ENCODE data around the gene DIO1.
"Not testable (repeated sequence)": the region's sequence is repeated elsewhere in the genome, so short reads cannot be mapped to it uniquely, and the experiment has no call there.

The DIO1 gene

GRCh38 chr1:53868565-53868964 lies 25.4 kb upstream of the DIO1 start:
- WGBS (ENCODE audit: insufficient coverage), result 100% methylated on average over 1 of the region's 1 CpG
- Histone ChIP-seq H3K4me3 (ENCODE audit: control insufficient read depth in 1 of 7, extremely low read depth in 1 of 7, insufficient read depth in 4 of 7, low read depth in 2 of 7, low read length in 6 of 7) (no peak overlapping the region), H3K27ac (ENCODE audit: insufficient read depth in 1 of 2, low read depth in 1 of 2, low read length in 2 of 2, poor library complexity in 1 of 2, severe bottlenecking in 2 of 2) (no peak overlapping the region), H3K4me1 (ENCODE audit: control extremely low read depth in 1 of 4, control insufficient read depth in 4 of 4, insufficient read depth in 4 of 4, low read length in 3 of 4) (peaks cover 0 to 6% (median 4%) of the 10 kb centered on the region in 4 experiments), H3K9me3 (ENCODE audit: control extremely low read depth in 1 of 5, control insufficient read depth in 4 of 5, insufficient read depth in 2 of 5, low read depth in 1 of 5, low read length in 4 of 5) (no peaks in the 10 kb centered on the region), H3K36me3 (ENCODE audit: control insufficient read depth in 4 of 4, insufficient read depth in 4 of 4, low read length in 3 of 4) (peaks cover 7 to 36% (median 22%) of the 10 kb centered on the region in 4 experiments), H3K27me3 (replicated peaks in 2 of 5; ENCODE audit: control insufficient read depth in 4 of 5, insufficient read depth in 5 of 5, low read length in 4 of 5) (no peaks in the 10 kb centered on the region)
- DNase-seq, result no peak
- POLR2A ChIA-PET, result interaction anchor here (0.5 kb wide), 1 partner anchor 514 kb away, joined by 3 read pairs; no protein-coding TSS in a partner anchor
- CTCF ChIA-PET, result interaction anchor here (0.6 to 8.1 kb wide), 9 partner anchors 9 to 91 kb away, joined by 3 to 84 read pairs (median 5); partner anchors contain the start of gene IFT25

- no peak overlapping the region for H3K27ac ChIP-seq (ENCODE audit: insufficient read depth in 1 of 2, low read depth in 1 of 2, low read length in 2 of 2, poor library complexity in 1 of 2, severe bottlenecking in 2 of 2)
- ChIA-PET CTCF (interaction anchor here (1.0 to 8.1 kb wide), 8 partner anchors 9 to 96 kb away, joined by 3 to 84 read pairs (median 8); no protein-coding TSS in a partner anchor), POLR2A (no interaction called here)
- H3K4me1 ChIP-seq (ENCODE audit: control extremely low read depth in 1 of 4, control insufficient read depth in 4 of 4, insufficient read depth in 4 of 4, low read length in 3 of 4), result peaks cover 0 to 6% (median 4%) of the 10 kb centered on the region in 4 experiments
- H3K27me3 ChIP-seq (replicated peaks in 2 of 5; ENCODE audit: control insufficient read depth in 4 of 5, insufficient read depth in 5 of 5, low read length in 4 of 5), result no peaks in the 10 kb centered on the region
- 67% methylated on average over 9 of the region's 11 CpGs for WGBS (ENCODE audit: insufficient coverage)
- peak; percentile 48 to 86 (median 82) for DNase-seq
- H3K4me3 ChIP-seq (ENCODE audit: control insufficient read depth in 1 of 7, extremely low read depth in 1 of 7, insufficient read depth in 4 of 7, low read depth in 2 of 7, low read length in 6 of 7), result no peak overlapping the region
- peaks cover 7 to 37% (median 22%) of the 10 kb centered on the region in 4 experiments for H3K36me3 ChIP-seq (ENCODE audit: control insufficient read depth in 4 of 4, insufficient read depth in 4 of 4, low read length in 3 of 4)
- no peaks in the 10 kb centered on the region for H3K9me3 ChIP-seq (ENCODE audit: control extremely low read depth in 1 of 5, control insufficient read depth in 4 of 5, insufficient read depth in 2 of 5, low read depth in 1 of 5, low read length in 4 of 5)
Observed at GRCh38 chr1:53869454-53870117, 24.4 kb upstream of the DIO1 start.

- Histone ChIP-seq H3K4me3 (ENCODE audit: control insufficient read depth in 1 of 7, extremely low read depth in 1 of 7, insufficient read depth in 4 of 7, low read depth in 2 of 7, low read length in 6 of 7) (no peak overlapping the region), H3K9me3 (ENCODE audit: control extremely low read depth in 1 of 5, control insufficient read depth in 4 of 5, insufficient read depth in 2 of 5, low read depth in 1 of 5, low read length in 4 of 5) (no peaks in the 10 kb centered on the region), H3K27ac (ENCODE audit: insufficient read depth in 1 of 2, low read depth in 1 of 2, low read length in 2 of 2, poor library complexity in 1 of 2, severe bottlenecking in 2 of 2) (no peak overlapping the region), H3K4me1 (ENCODE audit: control extremely low read depth in 1 of 4, control insufficient read depth in 4 of 4, insufficient read depth in 4 of 4, low read length in 3 of 4) (peaks cover 0 to 6% (median 4%) of the 10 kb centered on the region in 4 experiments), H3K36me3 (ENCODE audit: control insufficient read depth in 4 of 4, insufficient read depth in 4 of 4, low read length in 3 of 4) (peaks cover 7 to 38% (median 24%) of the 10 kb centered on the region in 4 experiments), H3K27me3 (replicated peaks in 2 of 5; ENCODE audit: control insufficient read depth in 4 of 5, insufficient read depth in 5 of 5, low read length in 4 of 5) (no peaks in the 10 kb centered on the region)
- POLR2A ChIA-PET, result no interaction called here
- CTCF ChIA-PET, result interaction anchor here (0.6 to 8.1 kb wide), 6 partner anchors 7 to 88 kb away, joined by 3 to 84 read pairs (median 13); no protein-coding TSS in a partner anchor
- 100% methylated on average over 4 of the region's 4 CpGs for WGBS (ENCODE audit: insufficient coverage)
- no peak for DNase-seq
Observed at GRCh38 chr1:53871221-53871620, 22.8 kb upstream of the DIO1 start.

- CTCF ChIA-PET, result interaction anchor here (0.6 to 8.1 kb wide), 6 partner anchors 12 to 96 kb away, joined by 3 to 84 read pairs (median 10); no protein-coding TSS in a partner anchor
- H3K4me1 ChIP-seq (ENCODE audit: control extremely low read depth in 1 of 4, control insufficient read depth in 4 of 4, insufficient read depth in 4 of 4, low read length in 3 of 4), result peaks cover 0 to 6% (median 4%) of the 10 kb centered on the region in 4 experiments
- WGBS (ENCODE audit: insufficient coverage), result no CpG with 5 or more reads among the region's 5 CpGs
- no peak overlapping the region for H3K27ac ChIP-seq (ENCODE audit: insufficient read depth in 1 of 2, low read depth in 1 of 2, low read length in 2 of 2, poor library complexity in 1 of 2, severe bottlenecking in 2 of 2)
- H3K36me3 ChIP-seq (ENCODE audit: control insufficient read depth in 4 of 4, insufficient read depth in 4 of 4, low read length in 3 of 4), result peaks cover 9 to 39% (median 24%) of the 10 kb centered on the region in 4 experiments
- H3K27me3 ChIP-seq (replicated peaks in 2 of 5; ENCODE audit: control insufficient read depth in 4 of 5, insufficient read depth in 5 of 5, low read length in 4 of 5), result no peaks in the 10 kb centered on the region
- H3K9me3 ChIP-seq (ENCODE audit: control extremely low read depth in 1 of 5, control insufficient read depth in 4 of 5, insufficient read depth in 2 of 5, low read depth in 1 of 5, low read length in 4 of 5), result no peaks in the 10 kb centered on the region
- DNase-seq, result no peak
- no peak overlapping the region for H3K4me3 ChIP-seq (ENCODE audit: control insufficient read depth in 1 of 7, extremely low read depth in 1 of 7, insufficient read depth in 4 of 7, low read depth in 2 of 7, low read length in 6 of 7)
- POLR2A ChIA-PET, result no interaction called here
Observed at GRCh38 chr1:53871773-53872484, 22.1 kb upstream of the DIO1 start.

GRCh38 chr1:53875150-53875549 lies 18.8 kb upstream of the DIO1 start:
- DNase-seq; H3K27me3 ChIP-seq (replicated peaks in 2 of 5; ENCODE audit: control insufficient read depth in 4 of 5, insufficient read depth in 5 of 5, low read length in 4 of 5); POLR2A ChIA-PET; H3K4me3 ChIP-seq (ENCODE audit: control insufficient read depth in 1 of 7, extremely low read depth in 1 of 7, insufficient read depth in 4 of 7, low read depth in 2 of 7, low read length in 6 of 7); H3K4me1 ChIP-seq (ENCODE audit: control extremely low read depth in 1 of 4, control insufficient read depth in 4 of 4, insufficient read depth in 4 of 4, low read length in 3 of 4); H3K27ac ChIP-seq (ENCODE audit: insufficient read depth in 1 of 2, low read depth in 1 of 2, low read length in 2 of 2, poor library complexity in 1 of 2, severe bottlenecking in 2 of 2); H3K9me3 ChIP-seq (ENCODE audit: control extremely low read depth in 1 of 5, control insufficient read depth in 4 of 5, insufficient read depth in 2 of 5, low read depth in 1 of 5, low read length in 4 of 5): not testable (repeated sequence)
- CTCF ChIA-PET, result interaction anchor here (2.6 to 7.2 kb wide), 3 partner anchors 14 to 85 kb away, joined by 17 to 116 read pairs (median 52); no protein-coding TSS in a partner anchor
- 100% methylated on average over 1 of the region's 2 CpGs for WGBS (ENCODE audit: insufficient coverage)
- H3K36me3 ChIP-seq (ENCODE audit: control insufficient read depth in 4 of 4, insufficient read depth in 4 of 4, low read length in 3 of 4), result peaks cover 13 to 46% (median 32%) of the 10 kb centered on the region in 4 experiments

- peak; percentile 59 to 78 (median 77) for DNase-seq
- H3K4me1 ChIP-seq (ENCODE audit: control extremely low read depth in 1 of 4, control insufficient read depth in 4 of 4, insufficient read depth in 4 of 4, low read length in 3 of 4), result no peaks in the 10 kb centered on the region
- H3K9me3 ChIP-seq (ENCODE audit: control extremely low read depth in 1 of 5, control insufficient read depth in 4 of 5, insufficient read depth in 2 of 5, low read depth in 1 of 5, low read length in 4 of 5), result no peaks in the 10 kb centered on the region
- CTCF ChIA-PET, result interaction anchor here (0.9 to 7.2 kb wide), 22 partner anchors 9 to 936 kb away, joined by 3 to 116 read pairs (median 4); partner anchors contain the start of genes IFT25 and LRRC42
- H3K27ac ChIP-seq (ENCODE audit: insufficient read depth in 1 of 2, low read depth in 1 of 2, low read length in 2 of 2, poor library complexity in 1 of 2, severe bottlenecking in 2 of 2), result no peak overlapping the region
- POLR2A ChIA-PET, result no interaction called here
- H3K4me3 ChIP-seq (ENCODE audit: control insufficient read depth in 1 of 7, extremely low read depth in 1 of 7, insufficient read depth in 4 of 7, low read depth in 2 of 7, low read length in 6 of 7), result no peak overlapping the region
- WGBS (ENCODE audit: insufficient coverage), result 100% methylated on average over 2 of the region's 5 CpGs
- H3K27me3 ChIP-seq (replicated peaks in 2 of 5; ENCODE audit: control insufficient read depth in 4 of 5, insufficient read depth in 5 of 5, low read length in 4 of 5), result no peaks in the 10 kb centered on the region
- peaks cover 10 to 43% (median 25%) of the 10 kb centered on the region in 4 experiments for H3K36me3 ChIP-seq (ENCODE audit: control insufficient read depth in 4 of 4, insufficient read depth in 4 of 4, low read length in 3 of 4)
Observed at GRCh38 chr1:53878492-53879105, 15.4 kb upstream of the DIO1 start.
